Caco-2 (cell line): ENCODE results near the gene CYB5A. TPM values are rescaled to one million over a fixed set of nuclear protein-coding genes. Genes with fewer than 3 reads are reported as not detected.

Experiments used
- BruUV-seq: library from RNA; stranded (reverse); fragments of 400-500 nt; replicated peaks from 2 replicates; lab custom pipeline; 2021; lab: Mats Ljungman, UMichigan
- CTCF ChIA-PET: fragments of 300-600 bp; sonication (Branson Sonifier 250); formaldehyde crosslinking; loops from one replicate; lab custom pipeline; 2022; ENCODE audit warnings: antibody characterized with exemption; lab: Charles Lee
- POLR2A ChIA-PET: fragments of 300-600 bp; sonication (Branson Sonifier 250); formaldehyde crosslinking; loops from one replicate; lab custom pipeline; 2022; ENCODE audit warnings: antibody characterized with exemption; lab: Charles Lee
- DNase-seq, 2 experiments: peaks; one replicate each; pipeline versions ENCODE4 v3.0.0 to v3.0.0-alpha.2; 2020 to 2022
- H3K27me3 ChIP-seq: replicated peaks from 2 replicates; pipeline ENCODE4 v1.6.0; 2011; ENCODE audit warnings: low read length; ENCODE audit not compliant: control insufficient read depth, insufficient read depth
- H3K36me3 ChIP-seq: 2 replicates; pipeline ENCODE4 v1.5.1; 2011; ENCODE audit warnings: low read length; ENCODE audit not compliant: control insufficient read depth, insufficient read depth
- H3K4me1 ChIP-seq: fragments of 250-450 bp; sonication (Bioruptor Pico); 2 replicates; pipeline ENCODE4 v1.5.1; 2020; ENCODE audit warnings: mild to moderate bottlenecking
- H3K4me3 ChIP-seq: 2 replicates; pipeline ENCODE4 v1.5.1; 2011; ENCODE audit warnings: low read depth, mild to moderate bottlenecking, control low read depth, low read length
- H3K9me3 ChIP-seq: fragments of 250-450 bp; sonication (Bioruptor Pico); 2 replicates; pipeline ENCODE4 v1.5.1; 2020; ENCODE audit warnings: mild to moderate bottlenecking, moderate library complexity
- H3K27ac Mint-ChIP-seq: one replicate; pipeline ENCODE4 v1.8.0; 2022; ENCODE audit warnings: mixed read lengths; ENCODE audit not compliant: unreplicated experiment
- H3K27me3 Mint-ChIP-seq: one replicate; pipeline ENCODE4 v1.8.0; 2022; ENCODE audit warnings: mixed read lengths; ENCODE audit not compliant: insufficient read depth, unreplicated experiment
- H3K36me3 Mint-ChIP-seq: one replicate; pipeline ENCODE4 v1.8.0; 2022; ENCODE audit warnings: mild to moderate bottlenecking, mixed read lengths; ENCODE audit not compliant: insufficient read depth, unreplicated experiment
- H3K4me1 Mint-ChIP-seq: one replicate; pipeline ENCODE4 v1.8.0; 2022; ENCODE audit warnings: low read depth, mixed read lengths; ENCODE audit not compliant: unreplicated experiment
- H3K4me3 Mint-ChIP-seq: one replicate; pipeline ENCODE4 v1.8.0; 2022; ENCODE audit warnings: mild to moderate bottlenecking, moderate library complexity, mixed read lengths; ENCODE audit not compliant: unreplicated experiment
- H3K9me3 Mint-ChIP-seq: one replicate; pipeline ENCODE4 v1.8.0; 2022; ENCODE audit warnings: mixed read lengths; ENCODE audit not compliant: unreplicated experiment
- CTCF ChIP-seq, 2 experiments: fragments of 200-600 bp in 1 of 2; IDR thresholded peaks; 1 replicate in 1 of 2; 2 replicates in 1 of 2; pipeline versions ENCODE4 v1.5.1 to v1.8.0; 2011 to 2022; ENCODE audit warnings: antibody characterized with exemption in 1 of 2, control low read depth in 1 of 2, inconsistent platforms in 1 of 2, low read depth in 1 of 2, low read length in 1 of 2, mild to moderate bottlenecking in 1 of 2, moderate library complexity in 1 of 2; ENCODE audit not compliant: insufficient read depth in 1 of 2, severe bottlenecking in 1 of 2, unreplicated experiment in 1 of 2
- intact Hi-C: fragments of 100-400 bp; cut with micrococcal nuclease; formaldehyde crosslinking; loops from one replicate; pipeline ENCODE4 v1.10.0; 2022; ENCODE audit not compliant: unreplicated experiment
- total RNA-seq: library from RNA; stranded (reverse); gene quantifications from 2 replicates; pipeline ENCODE4 v1.2.3, GENCODE V29; 2022

Gene CYB5A
- total RNA-seq, 1 experiment from 2014 or later = 103 TPM

DNA sequence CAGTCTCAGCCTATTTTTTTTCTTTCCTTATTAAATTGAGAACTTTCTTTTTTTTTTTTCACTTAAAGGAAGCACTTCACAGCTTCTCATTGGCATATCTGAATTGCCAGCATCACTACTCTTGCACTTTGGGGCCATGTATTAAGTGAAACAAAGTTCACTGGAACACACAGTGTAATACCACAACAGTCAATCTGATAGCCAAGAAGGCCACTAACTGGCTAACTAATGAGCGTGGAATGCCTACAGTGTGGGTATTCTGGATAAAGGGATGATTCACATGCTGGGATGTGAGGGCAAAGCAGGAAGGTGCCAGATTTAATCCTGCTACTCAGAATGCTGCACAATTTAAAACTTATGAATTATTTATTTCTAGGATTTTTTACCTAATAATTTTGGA is 12.2 kb upstream of the CYB5A start:
- BruUV-seq = no TSS peak
- Histone ChIP-seq H3K4me3 (no peak overlapping the region), H3K9me3 (no peaks in the 10 kb centered on the region), H3K4me1 (no peaks in the 10 kb centered on the region), H3K36me3 (no peaks in the 10 kb centered on the region), H3K27me3 (no peaks in the 10 kb centered on the region)
- intact Hi-C loops = no loop called here
- H3K4me1 Mint-ChIP-seq = peaks cover 9% of the 10 kb centered on the region
- no peak for TF ChIP-seq CTCF (IDR thresholded peaks at IDR 0.05; ENCODE audit: insufficient read depth in 1 of 2, low read depth in 1 of 2, low read length in 1 of 2, severe bottlenecking in 1 of 2, unreplicated experiment in 1 of 2)
- no peaks in the 10 kb centered on the region for H3K27me3 Mint-ChIP-seq
- no peak overlapping the region for H3K27ac Mint-ChIP-seq
- H3K4me3 Mint-ChIP-seq = no peak overlapping the region
- DNase-seq = no peak
- CTCF ChIA-PET = no interaction called here
- H3K36me3 Mint-ChIP-seq = no peaks in the 10 kb centered on the region
- H3K9me3 Mint-ChIP-seq = no peaks in the 10 kb centered on the region
- POLR2A ChIA-PET = no interaction called here

DNA sequence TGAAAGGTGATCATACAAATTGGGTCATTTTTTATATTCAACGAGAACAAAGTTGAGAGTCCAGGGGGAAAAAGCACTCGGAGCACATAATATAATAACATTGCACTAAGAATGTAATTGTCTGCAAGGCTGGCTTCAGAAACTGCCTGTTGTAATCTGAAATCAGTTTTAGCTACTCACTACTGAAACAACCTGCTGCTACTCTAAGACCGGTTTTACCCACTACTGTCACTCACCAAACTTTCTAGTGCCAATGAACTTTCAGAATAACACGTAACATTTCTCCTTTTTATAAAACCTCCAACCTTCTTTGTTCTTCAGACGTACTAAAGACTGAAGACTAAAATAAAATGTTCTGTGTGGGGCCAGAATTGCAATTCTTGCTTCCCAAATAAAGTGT is 11.5 kb upstream of the CYB5A start:
- Histone ChIP-seq H3K9me3 (no peaks in the 10 kb centered on the region), H3K4me3 (no peak overlapping the region), H3K27me3 (no peaks in the 10 kb centered on the region), H3K4me1 (no peaks in the 10 kb centered on the region), H3K36me3 (no peaks in the 10 kb centered on the region)
- Mint-ChIP-seq H3K27me3 (no peaks in the 10 kb centered on the region), H3K9me3 (no peaks in the 10 kb centered on the region), H3K36me3 (no peaks in the 10 kb centered on the region), H3K27ac (no peak overlapping the region), H3K4me3 (no peak overlapping the region), H3K4me1 (peaks cover 9% of the 10 kb centered on the region)
- ChIA-PET POLR2A (no interaction called here), CTCF (no interaction called here)
- BruUV-seq = no TSS peak
- TF ChIP-seq CTCF (IDR thresholded peaks at IDR 0.05; ENCODE audit: insufficient read depth in 1 of 2, low read depth in 1 of 2, low read length in 1 of 2, severe bottlenecking in 1 of 2, unreplicated experiment in 1 of 2) = no peak
- no peak for DNase-seq
- intact Hi-C loops = no loop called here

- Histone ChIP-seq H3K27me3 (no peaks in the 10 kb centered on the region), H3K36me3 (no peaks in the 10 kb centered on the region), H3K9me3 (no peaks in the 10 kb centered on the region), H3K4me1 (no peaks in the 10 kb centered on the region), H3K4me3 (no peak overlapping the region)
- H3K4me3 Mint-ChIP-seq = no peak overlapping the region
- peaks cover 9% of the 10 kb centered on the region for H3K4me1 Mint-ChIP-seq
- no peaks in the 10 kb centered on the region for H3K36me3 Mint-ChIP-seq
- no peak overlapping the region for H3K27ac Mint-ChIP-seq
- ChIA-PET POLR2A (no interaction called here), CTCF (no interaction called here)
- DNase-seq = no peak
- no peak for TF ChIP-seq CTCF (IDR thresholded peaks at IDR 0.05; ENCODE audit: insufficient read depth in 1 of 2, low read depth in 1 of 2, low read length in 1 of 2, severe bottlenecking in 1 of 2, unreplicated experiment in 1 of 2)
- no TSS peak for BruUV-seq
- no peaks in the 10 kb centered on the region for H3K27me3 Mint-ChIP-seq
- no peaks in the 10 kb centered on the region for H3K9me3 Mint-ChIP-seq
- intact Hi-C loops = no loop called here
These were observed 8.0 kb upstream of the CYB5A start for GRCh38 chr18:74299746-74300145.
